ENCODE results near the gene NHLH2. TPM values are rescaled to one million over a fixed set of nuclear protein-coding genes. Genes with fewer than 3 reads are reported as not detected.

Gene NHLH2
- total and polyA plus RNA-seq, 10 of the 15 experiments (the other 5 are each of a cell fraction or from before 2014, with no cell fraction given), result 0.01 to 0.08 (median 0.05) TPM; not detected in 6

DNA sequence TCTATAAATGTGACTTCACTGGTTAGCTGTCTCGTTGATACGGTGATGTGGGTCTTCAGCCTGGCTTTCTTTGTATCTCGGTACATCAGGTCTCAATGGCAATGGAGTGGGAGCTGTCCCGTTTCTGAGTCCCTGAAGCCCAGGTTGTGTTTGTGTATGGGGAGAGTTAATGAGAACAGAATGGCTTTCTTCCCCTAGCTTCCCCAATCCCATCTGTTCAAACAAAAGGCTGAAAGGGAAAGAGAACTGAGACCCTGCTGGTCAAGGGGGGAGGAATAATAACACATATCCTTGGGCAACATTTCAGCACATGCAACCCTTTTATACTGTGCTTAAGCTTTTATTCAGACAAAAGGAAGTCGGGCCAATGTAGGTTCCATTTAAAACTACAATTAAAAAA is 44.0 kb downstream of the NHLH2 start:
- Histone ChIP-seq H2AFZ (ENCODE audit: control insufficient read depth, low read depth, low read length) (no peak overlapping the region), H3K79me2 (ENCODE audit: control insufficient read depth, insufficient read depth, low read length) (no peaks in the 10 kb centered on the region), H3K27me3 (replicated peaks in 1 of 2; ENCODE audit: control insufficient read depth in 2 of 2, insufficient read depth in 2 of 2, low read length in 1 of 2) (no peaks in the 10 kb centered on the region; a peak in 1 of 4 replicates), H3K27ac (ENCODE audit: control insufficient read depth, insufficient read depth) (no peak overlapping the region), H4K20me1 (ENCODE audit: control insufficient read depth, insufficient read depth) (no peaks in the 10 kb centered on the region), H3K4me3 (no peak overlapping the region), H3K9me3 (replicated peaks; ENCODE audit: control insufficient read depth, insufficient read depth, low read length) (no peaks in the 10 kb centered on the region), H3K9ac (ENCODE audit: control insufficient read depth, insufficient read depth, low read length) (no peak overlapping the region), H3K4me2 (ENCODE audit: control insufficient read depth, insufficient read depth) (no peak overlapping the region), H3K4me1 (ENCODE audit: control insufficient read depth, insufficient read depth, low read length) (no peaks in the 10 kb centered on the region), H3K36me3 (ENCODE audit: control insufficient read depth in 2 of 2, insufficient read depth in 2 of 2, low read length in 1 of 2) (no peaks in the 10 kb centered on the region)
- BruUV-seq (replicated peaks), result no TSS peak
- ChIA-PET SMC1A (ENCODE audit: uncharacterized antibody, unreplicated experiment) (interaction anchor here (0.6 kb wide), 1 partner anchor 10 kb away, joined by 3 read pairs; no protein-coding TSS in a partner anchor), CTCF (no interaction called here), RAD21 (ENCODE audit: unreplicated experiment) (no interaction called here), POLR2A (no interaction called here)
- TF ChIP-seq RAD21 (IDR thresholded peaks at IDR 0.05; ENCODE audit: insufficient read depth, low read depth, low read length), result no peak
- no peak for TF ChIP-seq HDGF (IDR thresholded peaks at IDR 0.05)
- no peak for TF ChIP-seq ZBED1 (IDR thresholded peaks at IDR 0.05; ENCODE audit: borderline replicate concordance)
- TF ChIP-seq, protein P1, sequence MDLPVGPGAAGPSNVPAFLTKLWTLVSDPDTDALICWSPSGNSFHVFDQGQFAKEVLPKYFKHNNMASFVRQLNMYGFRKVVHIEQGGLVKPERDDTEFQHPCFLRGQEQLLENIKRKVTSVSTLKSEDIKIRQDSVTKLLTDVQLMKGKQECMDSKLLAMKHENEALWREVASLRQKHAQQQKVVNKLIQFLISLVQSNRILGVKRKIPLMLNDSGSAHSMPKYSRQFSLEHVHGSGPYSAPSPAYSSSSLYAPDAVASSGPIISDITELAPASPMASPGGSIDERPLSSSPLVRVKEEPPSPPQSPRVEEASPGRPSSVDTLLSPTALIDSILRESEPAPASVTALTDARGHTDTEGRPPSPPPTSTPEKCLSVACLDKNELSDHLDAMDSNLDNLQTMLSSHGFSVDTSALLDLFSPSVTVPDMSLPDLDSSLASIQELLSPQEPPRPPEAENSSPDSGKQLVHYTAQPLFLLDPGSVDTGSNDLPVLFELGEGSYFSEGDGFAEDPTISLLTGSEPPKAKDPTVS (IDR thresholded peaks at IDR 0.05; ENCODE audit: low read depth, low read length), result no peak
- no peak for TF ChIP-seq WRNIP1 (IDR thresholded peaks at IDR 0.05; ENCODE audit: borderline replicate concordance, low read depth, low read length)
- TF ChIP-seq RB1 (IDR thresholded peaks at IDR 0.05; ENCODE audit: borderline replicate concordance), result no peak
- TF ChIP-seq BCL11A (IDR thresholded peaks at IDR 0.05; ENCODE audit: low read depth, low read length), result no peak
- FAIRE-seq (no peak), ATAC-seq (no peak), DNase-seq (ENCODE audit: low read depth, low spot score) (no peak)
- WGBS (ENCODE audit: insufficient coverage, insufficient replicate concordance, low lambda C conversion rate, missing lambda C conversion rate), result 17% methylated on average over 5 of the region's 5 CpGs
- intact Hi-C loops (cut with micrococcal nuclease; ENCODE audit: unreplicated experiment), result no loop called here
- in situ Hi-C loops (cut with MboI), result no loop called here

DNA sequence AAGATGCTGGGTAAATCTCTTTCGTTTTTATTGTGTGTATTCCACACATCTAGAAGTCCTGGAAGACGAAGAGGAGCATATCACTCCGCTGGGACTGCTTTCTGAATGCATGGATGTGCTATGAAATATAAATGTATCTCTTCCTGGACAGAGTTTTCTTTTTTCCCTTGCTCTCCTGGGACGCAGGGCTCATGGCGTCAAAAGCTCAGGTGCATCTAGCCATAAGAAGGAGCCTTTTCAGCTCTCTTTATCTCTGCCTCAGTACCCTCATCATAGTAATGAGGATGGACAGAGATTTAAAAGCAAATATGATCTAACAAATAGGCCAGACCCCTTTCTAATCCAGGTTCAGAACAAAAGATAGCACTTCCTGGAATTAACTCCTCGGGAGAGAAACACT is 44.9 kb downstream of the NHLH2 start:
- no peaks in the 10 kb centered on the region for H3K9me3 ChIP-seq (replicated peaks; ENCODE audit: control insufficient read depth, insufficient read depth, low read length)
- POLR2A ChIA-PET, result no interaction called here

More for the DNA sequence above, 44.9 kb downstream of the NHLH2 start:
- H3K9ac ChIP-seq (ENCODE audit: control insufficient read depth, insufficient read depth, low read length), result no peak overlapping the region
- WGBS (ENCODE audit: insufficient coverage, insufficient replicate concordance, low lambda C conversion rate, missing lambda C conversion rate), result 39% methylated on average over 6 of the region's 6 CpGs
- in situ Hi-C loops (cut with MboI) (no loop called here), intact Hi-C loops (cut with micrococcal nuclease; ENCODE audit: unreplicated experiment) (no loop called here)
- SMC1A ChIA-PET (ENCODE audit: uncharacterized antibody, unreplicated experiment), result no interaction called here
- ATAC-seq (no peak), FAIRE-seq (no peak), DNase-seq (ENCODE audit: low read depth, low spot score) (no peak)
- H3K27ac ChIP-seq (ENCODE audit: control insufficient read depth, insufficient read depth), result no peak overlapping the region
- no TSS peak for BruUV-seq (replicated peaks)
- no peaks in the 10 kb centered on the region; a peak in 1 of 4 replicates for H3K27me3 ChIP-seq (replicated peaks in 1 of 2; ENCODE audit: control insufficient read depth in 2 of 2, insufficient read depth in 2 of 2, low read length in 1 of 2)
- CTCF ChIA-PET, result no interaction called here
- RAD21 ChIA-PET (ENCODE audit: unreplicated experiment), result no interaction called here
- TF ChIP-seq SREBF2 (IDR thresholded peaks at IDR 0.05; ENCODE audit: low read length), result no peak
- TF ChIP-seq BRCA1 (IDR thresholded peaks at IDR 0.05; ENCODE audit: low read depth, low read length), result no peak
- no peak for TF ChIP-seq SUZ12 (IDR thresholded peaks at IDR 0.05; ENCODE audit: unreplicated experiment)
- no peak for TF ChIP-seq RUNX3 (IDR thresholded peaks at IDR 0.05; ENCODE audit: low read length)
- no peaks in the 10 kb centered on the region for H3K4me1 ChIP-seq (ENCODE audit: control insufficient read depth, insufficient read depth, low read length)
- H4K20me1 ChIP-seq (ENCODE audit: control insufficient read depth, insufficient read depth), result no peaks in the 10 kb centered on the region
- no peaks in the 10 kb centered on the region for H3K79me2 ChIP-seq (ENCODE audit: control insufficient read depth, insufficient read depth, low read length)
- no peak overlapping the region for H2AFZ ChIP-seq (ENCODE audit: control insufficient read depth, low read depth, low read length)
- no peaks in the 10 kb centered on the region for H3K36me3 ChIP-seq (ENCODE audit: control insufficient read depth in 2 of 2, insufficient read depth in 2 of 2, low read length in 1 of 2)
- no peak overlapping the region for H3K4me2 ChIP-seq (ENCODE audit: control insufficient read depth, insufficient read depth)
- H3K4me3 ChIP-seq, result no peak overlapping the region

Data from GM12878 (cell line).